NCI-H2171 (cell line): ENCODE results near the gene MAN1C1.
A peak's percentile ranks its signal among the peaks of the same experiment; 100 is the strongest.
"Not testable (repeated sequence)": the region's sequence is repeated elsewhere in the genome, so short reads cannot be mapped to it uniquely, and the experiment has no call there.

ENCODE experiments used
- DNase-seq: peaks from one replicate; lab custom pipeline; 2025; lab: John Stamatoyannopoulos, UW

MAN1C1 gene

GRCh38 chr1:25583519-25584370 is 32.8 kb upstream of the MAN1C1 start:
- DNase-seq = no peak

GRCh38 chr1:25586181-25586588 is 30.4 kb upstream of the MAN1C1 start:
- DNase-seq = no peak

- no peak for DNase-seq
Observed at GRCh38 chr1:25587290-25587689, 29.3 kb upstream of the MAN1C1 start.

- DNase-seq = not testable (repeated sequence)
Observed at GRCh38 chr1:25588224-25588623, 28.4 kb upstream of the MAN1C1 start.

- DNase-seq = not testable (repeated sequence)
Observed at GRCh38 chr1:25588786-25589185, 27.8 kb upstream of the MAN1C1 start.

GRCh38 chr1:25590096-25590824 is 26.3 kb upstream of the MAN1C1 start:
- DNase-seq = no peak

- no peak for DNase-seq
Observed at GRCh38 chr1:25593861-25594260, 22.7 kb upstream of the MAN1C1 start.

- DNase-seq = no peak
Observed at GRCh38 chr1:25594971-25595370, 21.6 kb upstream of the MAN1C1 start.

GRCh38 chr1:25596641-25597040 is 19.9 kb upstream of the MAN1C1 start:
- not testable (repeated sequence) for DNase-seq

GRCh38 chr1:25598879-25599278 is 17.7 kb upstream of the MAN1C1 start:
- DNase-seq = no peak

GRCh38 chr1:25599969-25600610 is 16.5 kb upstream of the MAN1C1 start:
- no peak for DNase-seq

- DNase-seq = not testable (repeated sequence)
Observed at GRCh38 chr1:25600971-25601699, 15.5 kb upstream of the MAN1C1 start.

- DNase-seq = not testable (repeated sequence)
Observed at GRCh38 chr1:25603779-25604538, 12.6 kb upstream of the MAN1C1 start.

GRCh38 chr1:25607123-25607522 is 9.5 kb upstream of the MAN1C1 start:
- no peak for DNase-seq

- peak; percentile 87 for DNase-seq
Observed at GRCh38 chr1:25608488-25609178, 8.0 kb upstream of the MAN1C1 start.

- DNase-seq = no peak
Observed at GRCh38 chr1:25609921-25610320, 6.7 kb upstream of the MAN1C1 start.

- no peak for DNase-seq
Observed at GRCh38 chr1:25610822-25611630, 5.6 kb upstream of the MAN1C1 start.

GRCh38 chr1:25611843-25612242 is 4.7 kb upstream of the MAN1C1 start:
- no peak for DNase-seq

- DNase-seq = no peak
Observed at GRCh38 chr1:25612421-25612820, 4.2 kb upstream of the MAN1C1 start.

GRCh38 chr1:25613091-25613490 is 3.5 kb upstream of the MAN1C1 start:
- no peak for DNase-seq
